Body of pancreas (tissue), 4 donors: ENCODE results near the gene UBAC2. TPM values are rescaled to one million over a fixed set of nuclear protein-coding genes. Genes with fewer than 3 reads are reported as not detected.

Experiments
- ATAC-seq: fragments of 150-250 bp; one replicate; pipeline ENCODE4 v1.9.1; 2016
- DNase-seq, 4 donors: peaks; one replicate each; pipeline ENCODE4 v3.0.0-alpha.2; 2019
- H3K27ac ChIP-seq, 4 donors: fragments of 200-600 bp; sonication (generic); 1 replicate in 3 of 4; 2 replicates in 1 of 4; pipeline versions ENCODE4 v1.5.1 to v1.6.1; 2016 to 2019; ENCODE audit warnings: mild to moderate bottlenecking in 1 of 4, mixed read lengths in 1 of 4, moderate library complexity in 1 of 4
- H3K27me3 ChIP-seq, 2 donors: fragments of 200-600 bp; sonication (generic); one replicate each; pipeline ENCODE4 v1.6.0; 2016; ENCODE audit warnings: mild to moderate bottlenecking in 1 of 2
- H3K36me3 ChIP-seq, 2 donors: fragments of 200-600 bp; sonication (generic); replicated peaks in 1 of 2; 2 replicates each; pipeline ENCODE4 v1.5.1; 2016; ENCODE audit warnings: low read depth in 2 of 2; ENCODE audit not compliant: insufficient read depth in 1 of 2
- H3K4me1 ChIP-seq: fragments of 200-600 bp; sonication (generic); one replicate; pipeline ENCODE4 v1.6.0; 2016
- H3K4me3 ChIP-seq, 2 donors: fragments of 200-600 bp; sonication (generic); 1 replicate in 1 of 2; 2 replicates in 1 of 2; pipeline ENCODE4 v1.5.1; 2016 to 2019
- H3K9me3 ChIP-seq, 3 donors: fragments of 200-600 bp; sonication (generic); 1 replicate in 2 of 3; 2 replicates in 1 of 3; pipeline ENCODE4 v1.5.1; 2016
- POLR2A ChIP-seq, 3 donors: fragments of 450-650 bp; IDR thresholded peaks; one replicate each; pipeline ENCODE4 v1.6.1; 2016; ENCODE audit warnings: antibody characterized with exemption in 3 of 3, mild to moderate bottlenecking in 2 of 3
- WGBS, 2 donors: methylation state at CpG; one replicate each; pipeline ENCODE4 v1.1.5; 2017; 5-methylcytosine and 5-hydroxymethylcytosine counted together
- intact Hi-C: fragments of 100-400 bp; cut with DNase I; formaldehyde crosslinking; loops from one replicate; pipeline ENCODE4 v1.15.1; 2023
- total RNA-seq, 2 donors: library from RNA; depleted of rRNA; stranded (reverse); fragments of >200 nt; gene quantifications; one replicate each; pipeline ENCODE4 v1.1.0, GENCODE V29; 2016
- TF ChIP-seq, protein P1 (sequence below), 7 experiments: fragments of 450-650 bp in 4 of 7; fragments of 200-600 bp in 3 of 7; sonication (generic) in 3 of 7; IDR thresholded peaks; one replicate each; pipeline ENCODE4 v1.5.1; 2016 to 2019; ENCODE audit warnings: antibody characterized with exemption in 7 of 7

UBAC2 gene
- total RNA-seq, 2 donors from 2014 or later, result 21.4 to 27.2 TPM

DNA sequence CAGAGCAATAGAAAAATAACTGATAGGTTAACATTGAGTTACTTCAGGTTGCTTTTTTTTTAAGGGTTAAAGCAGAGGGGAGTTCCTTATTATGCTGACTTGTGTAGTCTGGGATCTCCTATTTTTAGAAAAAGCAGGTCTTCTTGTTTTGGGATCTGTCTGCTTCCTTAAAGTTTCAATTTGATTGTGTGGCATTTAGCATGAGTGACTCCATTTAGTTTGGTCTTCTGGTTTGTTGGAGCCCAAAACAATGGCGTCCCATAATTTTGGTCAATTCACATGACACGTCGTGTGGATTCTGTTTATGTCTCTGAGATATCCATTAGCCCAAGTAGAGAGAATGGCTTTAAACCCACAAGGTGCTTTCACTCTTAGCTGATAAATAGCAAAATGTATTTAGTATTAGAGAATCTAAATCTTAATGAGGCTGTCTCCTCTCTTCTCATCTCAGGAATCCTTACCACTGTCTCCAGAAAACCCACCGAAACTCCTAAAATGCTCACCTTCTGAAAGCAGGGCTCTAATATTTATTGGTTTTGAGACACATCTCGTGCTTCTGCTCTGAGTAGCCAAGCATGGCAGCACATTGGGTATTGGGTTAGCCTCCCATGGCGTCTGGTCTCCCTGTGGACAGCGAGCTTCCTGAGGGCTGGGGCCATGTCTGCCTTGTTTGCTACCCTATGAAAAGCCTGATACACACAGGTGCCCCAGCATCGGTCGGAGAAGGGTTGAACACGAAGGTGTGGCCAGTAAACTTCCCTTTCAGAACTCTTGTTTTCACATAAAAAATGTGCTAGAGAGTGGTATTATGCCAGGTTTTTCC is 173.7 kb downstream of the UBAC2 start:
- ATAC-seq, result no peak
- intact Hi-C loops, result no loop called here
- TF ChIP-seq, protein P1, sequence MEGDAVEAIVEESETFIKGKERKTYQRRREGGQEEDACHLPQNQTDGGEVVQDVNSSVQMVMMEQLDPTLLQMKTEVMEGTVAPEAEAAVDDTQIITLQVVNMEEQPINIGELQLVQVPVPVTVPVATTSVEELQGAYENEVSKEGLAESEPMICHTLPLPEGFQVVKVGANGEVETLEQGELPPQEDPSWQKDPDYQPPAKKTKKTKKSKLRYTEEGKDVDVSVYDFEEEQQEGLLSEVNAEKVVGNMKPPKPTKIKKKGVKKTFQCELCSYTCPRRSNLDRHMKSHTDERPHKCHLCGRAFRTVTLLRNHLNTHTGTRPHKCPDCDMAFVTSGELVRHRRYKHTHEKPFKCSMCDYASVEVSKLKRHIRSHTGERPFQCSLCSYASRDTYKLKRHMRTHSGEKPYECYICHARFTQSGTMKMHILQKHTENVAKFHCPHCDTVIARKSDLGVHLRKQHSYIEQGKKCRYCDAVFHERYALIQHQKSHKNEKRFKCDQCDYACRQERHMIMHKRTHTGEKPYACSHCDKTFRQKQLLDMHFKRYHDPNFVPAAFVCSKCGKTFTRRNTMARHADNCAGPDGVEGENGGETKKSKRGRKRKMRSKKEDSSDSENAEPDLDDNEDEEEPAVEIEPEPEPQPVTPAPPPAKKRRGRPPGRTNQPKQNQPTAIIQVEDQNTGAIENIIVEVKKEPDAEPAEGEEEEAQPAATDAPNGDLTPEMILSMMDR (IDR thresholded peaks at IDR 0.05), result no peak
- no peak for TF ChIP-seq POLR2A (IDR thresholded peaks at IDR 0.05)
- Histone ChIP-seq H3K4me1 (no peaks in the 10 kb centered on the region), H3K4me3 (no peak overlapping the region), H3K36me3 (peaks cover 0 to 1% of the 10 kb centered on the region in 2 donors), H3K9me3 (no peaks in the 10 kb centered on the region), H3K27ac (no peak overlapping the region), H3K27me3 (no peaks in the 10 kb centered on the region)
- no peak for DNase-seq
- 91 to 95% methylated on average over 10 of the region's 10 CpGs for WGBS, 2 donors

DNA sequence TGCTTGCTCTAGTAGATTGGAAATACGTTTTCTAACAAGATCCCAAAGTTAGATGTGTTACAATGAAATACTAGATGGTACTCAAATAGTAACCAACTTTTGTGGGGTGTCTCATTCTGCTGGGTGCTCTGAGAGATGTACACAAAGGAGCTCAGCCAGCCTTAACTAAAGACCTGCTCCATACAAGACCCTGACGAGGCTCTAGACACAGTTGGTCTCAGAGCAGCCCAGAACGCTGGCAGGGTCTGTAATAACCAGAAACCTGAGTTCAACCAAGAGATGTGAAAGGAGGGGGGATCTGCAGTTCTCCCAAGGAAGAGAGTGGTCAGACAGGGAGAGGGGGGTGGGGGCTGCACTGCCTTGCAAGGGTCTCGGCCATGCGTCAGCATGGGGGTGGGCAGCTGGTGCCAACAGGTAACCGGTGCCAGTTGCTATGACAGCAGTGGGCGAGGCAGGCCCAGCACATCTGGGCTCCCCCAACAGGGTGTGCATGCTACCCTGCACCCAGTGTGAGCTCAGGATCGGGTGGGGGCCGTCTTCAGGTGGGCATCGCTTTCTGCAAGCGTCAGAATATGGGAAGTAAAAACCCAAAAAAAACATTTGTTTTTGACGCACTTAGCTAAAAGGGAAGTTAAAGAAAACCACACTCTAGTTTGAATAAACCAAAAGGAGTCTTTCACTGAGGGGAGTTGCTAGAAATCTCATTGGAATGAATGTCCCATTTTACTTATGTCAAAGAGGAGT is 174.5 kb downstream of the UBAC2 start:
- intact Hi-C loops, result no loop called here
- ATAC-seq (no peak), DNase-seq (peak in 1 of 4 donors; percentile 43)
- Histone ChIP-seq H3K36me3 (peaks cover 0 to 1% of the 10 kb centered on the region in 2 donors), H3K4me1 (no peaks in the 10 kb centered on the region), H3K27me3 (no peaks in the 10 kb centered on the region), H3K9me3 (no peaks in the 10 kb centered on the region), H3K27ac (peak overlapping the region in 1 of 4 donors; percentile 49), H3K4me3 (no peak overlapping the region)
- WGBS, 2 donors, result 87 to 93% methylated on average over 11 to 12 of the region's 12 CpGs
- TF ChIP-seq, protein P1 (IDR thresholded peaks at IDR 0.05), result no peak
- TF ChIP-seq POLR2A (IDR thresholded peaks at IDR 0.05), result no peak

DNA sequence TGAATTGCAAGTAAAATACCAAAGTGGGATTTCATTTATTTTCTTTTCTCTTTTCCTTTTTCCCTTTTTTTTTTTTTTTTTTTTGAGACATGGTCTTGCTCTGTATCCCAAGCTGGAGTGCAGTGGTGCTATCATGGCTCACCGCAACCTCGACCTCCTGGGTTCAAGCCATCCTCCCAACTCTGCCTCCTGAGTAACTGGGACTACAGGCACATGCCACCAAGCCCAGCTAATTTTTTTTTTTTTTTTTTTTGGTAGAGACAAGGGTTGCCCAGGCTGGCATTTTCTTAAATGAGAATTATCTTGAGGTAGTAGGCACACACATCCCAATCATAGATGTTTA is 175.1 kb downstream of the UBAC2 start:
- ATAC-seq (no peak), DNase-seq (no peak)
- TF ChIP-seq POLR2A (IDR thresholded peaks at IDR 0.05), result no peak
- TF ChIP-seq, protein P1 (IDR thresholded peaks at IDR 0.05), result no peak
- Histone ChIP-seq H3K27ac (peak overlapping the region in 1 of 4 donors; percentile 49), H3K36me3 (peaks cover 0 to 4% of the 10 kb centered on the region in 2 donors), H3K4me1 (no peaks in the 10 kb centered on the region), H3K9me3 (no peaks in the 10 kb centered on the region), H3K4me3 (no peak overlapping the region), H3K27me3 (no peaks in the 10 kb centered on the region)
- intact Hi-C loops, result no loop called here
- 89 to 92% methylated on average over 2 of the region's 2 CpGs for WGBS, 2 donors

DNA sequence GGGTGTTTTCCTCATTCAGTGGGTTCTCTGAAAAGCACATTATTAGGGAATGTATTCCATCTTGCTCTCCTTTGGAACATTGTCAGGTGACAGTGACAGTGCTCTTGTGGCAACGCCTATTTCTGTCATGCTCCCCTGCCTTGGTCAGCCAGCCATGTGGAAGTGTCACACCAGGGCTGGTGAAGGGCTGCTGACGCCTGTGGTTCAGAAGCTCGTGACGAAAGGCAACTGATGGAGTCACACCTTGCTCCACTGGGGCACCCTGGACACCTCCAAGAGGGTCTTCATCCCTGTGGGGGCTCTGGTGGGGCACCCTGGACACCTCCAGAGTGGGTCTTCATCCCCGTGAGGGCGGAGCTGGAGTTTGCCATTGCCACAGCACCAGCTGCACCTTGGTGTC is 175.5 kb downstream of the UBAC2 start:
- peaks cover 0 to 4% of the 10 kb centered on the region in 2 donors for H3K36me3 ChIP-seq
- no peak overlapping the region for H3K4me3 ChIP-seq
- no peaks in the 10 kb centered on the region for H3K27me3 ChIP-seq
- TF ChIP-seq POLR2A (IDR thresholded peaks at IDR 0.05), result no peak
- TF ChIP-seq, protein P1 (IDR thresholded peaks at IDR 0.05), result no peak
- WGBS, 2 donors, result 75 to 88% methylated on average over 3 to 6 of the region's 6 CpGs
- DNase-seq (peak in 1 of 4 donors; percentile 63), ATAC-seq (no peak)
- H3K4me1 ChIP-seq, result no peaks in the 10 kb centered on the region
- intact Hi-C loops, result no loop called here
- no peaks in the 10 kb centered on the region for H3K9me3 ChIP-seq
- no peak overlapping the region for H3K27ac ChIP-seq
